Activated CD4-positive, CD25-positive, alpha-beta regulatory T cell (primary cell): ENCODE results near the gene TUT1.
"Not testable (repeated sequence)": the region's sequence is repeated elsewhere in the genome, so short reads cannot be mapped to it uniquely, and the experiment has no call there.

ENCODE experiments used
- DNase-seq, 4 experiments: peaks; one replicate each; lab custom pipeline; 2025; lab: John Stamatoyannopoulos, UW

The TUT1 gene

GRCh38 chr11:62556108-62556874 is 35.0 kb downstream of the TUT1 start:
- DNase-seq = peak in 3 of 4 experiments; percentile 22 to 73 (median 71)

DNA sequence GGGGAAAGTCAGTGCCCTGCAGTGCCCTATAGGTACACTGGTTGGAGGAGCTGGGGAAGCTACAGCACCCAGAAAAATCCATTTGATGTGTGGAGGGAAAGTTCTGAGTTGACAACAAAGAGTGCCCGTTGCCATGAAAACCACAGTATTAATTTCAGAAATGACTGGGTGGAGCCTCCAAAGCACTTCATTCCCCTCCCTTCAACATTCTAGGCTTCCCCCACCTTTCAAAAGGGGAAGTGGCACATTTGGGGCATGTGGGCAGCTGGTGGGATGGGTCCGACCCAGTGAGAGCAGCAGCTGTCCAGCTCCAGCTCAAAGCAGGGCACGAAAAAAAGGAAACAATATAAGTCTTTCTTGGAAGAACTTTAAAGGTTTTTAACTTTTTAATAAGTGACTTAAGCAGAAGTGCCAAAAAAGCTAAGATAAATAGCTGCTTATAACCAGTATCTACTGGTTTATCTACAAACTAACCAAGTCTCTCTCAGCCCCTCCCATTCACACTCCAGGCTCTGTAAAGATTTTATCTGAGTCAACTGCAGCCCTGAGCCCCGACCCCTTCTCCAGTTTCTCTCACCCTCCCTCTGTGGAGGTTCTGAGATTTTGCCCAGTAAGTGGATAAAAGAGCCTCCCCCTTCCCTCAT is 35.7 kb downstream of the TUT1 start:
- DNase-seq = peak in 1 of 4 experiments; percentile 23

GRCh38 chr11:62554387-62555167 is 36.7 kb downstream of the TUT1 start:
- DNase-seq = no peak

DNA sequence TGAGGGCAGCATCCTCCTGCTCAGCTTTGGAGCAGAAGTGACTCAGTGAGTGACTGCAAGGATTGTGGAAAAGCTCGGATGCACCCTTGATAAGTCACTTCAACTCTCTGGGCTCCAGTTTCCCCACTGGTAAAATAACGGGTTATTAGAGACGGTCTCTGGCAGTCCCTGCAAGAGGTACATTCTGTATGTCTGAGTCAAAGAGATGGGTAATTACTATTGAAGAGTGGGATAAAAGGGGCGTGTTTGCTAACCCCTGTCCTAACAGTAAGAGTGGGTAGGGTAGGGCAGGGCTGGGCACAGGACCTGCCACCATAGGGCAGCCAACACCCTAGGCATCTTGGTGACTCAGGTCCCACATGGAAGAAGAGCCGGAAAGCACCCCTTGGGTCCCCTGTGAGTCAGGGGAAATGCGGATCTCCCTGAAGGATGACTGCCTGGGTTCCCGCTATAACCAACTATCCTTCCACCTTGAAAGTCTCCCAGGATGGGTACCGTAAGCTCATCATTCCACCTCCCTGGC is 37.4 kb downstream of the TUT1 start:
- no peak for DNase-seq

DNA sequence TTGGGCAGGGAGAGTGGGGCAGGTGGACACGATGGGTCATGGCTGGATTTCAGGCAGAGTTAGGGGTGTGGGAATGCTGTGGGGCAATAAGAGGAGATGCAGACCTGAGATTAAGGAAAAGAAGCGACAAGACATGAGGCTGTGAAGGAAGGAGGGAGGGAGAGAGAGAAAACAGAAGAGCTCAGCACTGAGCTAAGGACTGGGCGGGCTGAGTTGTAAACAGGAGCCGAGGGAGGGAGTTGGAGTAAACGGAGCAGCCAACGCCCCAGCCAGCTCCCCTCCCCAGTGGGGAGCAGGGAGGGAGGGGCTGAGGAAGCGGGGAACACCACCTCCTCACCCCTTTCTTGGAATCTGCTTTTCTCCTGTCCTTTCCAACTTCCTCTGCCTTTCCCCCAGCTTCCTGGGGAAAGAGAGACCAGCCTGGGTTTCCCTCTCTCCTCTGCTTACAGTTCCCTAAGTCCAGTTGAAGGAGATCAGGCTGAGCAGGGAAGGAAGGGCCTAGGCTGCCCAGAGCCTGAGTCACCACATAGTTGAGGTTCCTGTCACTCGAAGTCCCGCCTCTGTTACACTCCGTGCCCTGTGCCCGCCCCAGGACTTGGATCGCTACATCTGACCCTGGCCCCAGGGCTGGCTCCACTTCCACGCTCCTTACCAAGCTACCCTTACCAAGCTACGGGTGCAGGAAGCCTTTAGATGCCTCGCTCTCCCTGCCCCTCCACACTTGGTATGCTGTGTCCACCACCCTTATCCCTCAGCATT is 38.1 kb downstream of the TUT1 start:
- DNase-seq = peak in 2 of 4 experiments; percentile 24 to 28

GRCh38 chr11:62552485-62553079 is 38.7 kb downstream of the TUT1 start:
- no peak for DNase-seq

DNA sequence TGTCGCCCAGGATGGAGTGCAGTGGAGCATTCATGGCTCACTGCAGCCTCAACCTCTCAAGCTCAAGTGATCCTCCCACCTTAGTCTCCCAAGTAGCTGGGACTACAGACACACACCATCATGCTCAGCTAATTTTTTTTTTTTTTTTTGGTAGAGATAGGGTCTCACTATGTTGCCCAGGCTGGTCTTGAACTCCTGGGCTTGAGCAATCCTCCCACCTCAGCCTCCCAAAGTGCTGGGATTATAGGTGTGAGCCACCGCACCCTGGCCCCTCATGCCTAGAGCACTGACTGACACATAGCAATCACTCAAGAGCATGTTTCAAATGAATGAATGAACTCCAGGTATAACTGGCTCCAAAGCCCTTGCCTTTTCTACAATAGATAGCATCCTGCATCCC is 40.8 kb downstream of the TUT1 start:
- not testable (repeated sequence) for DNase-seq

DNA sequence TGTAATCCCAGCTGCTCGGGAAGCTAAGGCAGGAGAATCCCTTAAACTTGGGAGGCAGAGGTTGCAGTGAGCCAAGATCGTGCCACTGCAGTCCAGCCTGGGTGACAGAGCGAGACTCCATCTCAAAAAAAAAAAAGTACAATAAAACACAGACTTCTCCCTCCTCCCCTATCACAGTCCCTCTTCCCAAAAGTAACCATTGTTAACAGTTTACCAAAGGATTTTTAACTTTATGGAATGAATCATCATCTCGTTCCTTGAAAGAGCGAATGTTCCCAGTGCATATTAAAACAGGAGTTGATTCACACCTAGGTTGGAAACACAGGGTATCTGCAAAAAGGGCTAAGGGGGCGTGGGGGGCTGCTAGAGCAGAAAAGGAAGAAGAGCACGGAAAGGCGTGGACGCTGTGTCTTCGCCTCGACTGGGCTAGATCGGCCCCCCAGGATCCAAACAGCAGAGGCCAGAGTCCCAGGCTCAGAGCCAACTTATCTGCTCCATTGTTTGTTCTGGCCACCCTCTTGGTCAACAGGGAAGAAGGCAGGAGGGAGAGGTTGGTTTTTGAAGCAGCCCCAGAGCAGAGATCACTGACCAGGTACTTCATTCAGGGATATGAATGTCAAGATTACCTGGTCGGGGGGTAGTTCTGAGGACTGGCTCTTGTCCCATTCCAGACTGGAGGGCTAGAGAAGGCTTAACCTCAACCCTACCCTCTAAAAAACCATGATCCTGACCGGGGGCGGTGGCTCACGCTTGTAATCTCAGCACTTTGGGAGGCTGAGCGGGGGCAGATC is 42.6 kb downstream of the TUT1 start:
- no peak for DNase-seq

DNA sequence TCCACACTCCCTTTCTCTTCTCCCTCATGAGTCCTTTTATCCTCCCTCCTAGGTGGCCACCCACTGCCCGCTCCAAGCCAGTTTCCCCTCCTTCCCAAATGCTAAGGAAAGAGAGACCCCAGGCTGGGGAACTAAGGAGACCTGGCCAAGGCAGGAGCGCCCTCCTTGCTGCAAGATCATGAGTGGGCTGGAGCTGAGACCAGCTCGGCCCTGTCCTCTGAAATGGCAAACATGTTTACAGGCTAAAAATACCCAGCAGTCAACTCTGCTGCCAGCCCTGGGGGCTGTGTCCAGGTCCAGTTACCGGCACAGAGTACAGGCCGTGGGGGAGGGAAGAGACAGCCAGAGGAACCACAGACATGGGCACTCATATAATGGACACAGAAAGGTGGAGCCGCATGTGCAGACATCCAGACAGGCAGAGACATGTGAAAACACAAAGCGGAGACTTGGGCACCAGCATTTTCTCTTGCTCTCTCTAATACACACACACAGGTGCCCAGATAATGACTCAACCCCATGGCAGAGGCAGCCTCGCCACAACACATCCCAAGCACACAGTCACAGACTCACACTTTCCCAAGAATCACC is 43.5 kb downstream of the TUT1 start:
- DNase-seq = no peak

DNA sequence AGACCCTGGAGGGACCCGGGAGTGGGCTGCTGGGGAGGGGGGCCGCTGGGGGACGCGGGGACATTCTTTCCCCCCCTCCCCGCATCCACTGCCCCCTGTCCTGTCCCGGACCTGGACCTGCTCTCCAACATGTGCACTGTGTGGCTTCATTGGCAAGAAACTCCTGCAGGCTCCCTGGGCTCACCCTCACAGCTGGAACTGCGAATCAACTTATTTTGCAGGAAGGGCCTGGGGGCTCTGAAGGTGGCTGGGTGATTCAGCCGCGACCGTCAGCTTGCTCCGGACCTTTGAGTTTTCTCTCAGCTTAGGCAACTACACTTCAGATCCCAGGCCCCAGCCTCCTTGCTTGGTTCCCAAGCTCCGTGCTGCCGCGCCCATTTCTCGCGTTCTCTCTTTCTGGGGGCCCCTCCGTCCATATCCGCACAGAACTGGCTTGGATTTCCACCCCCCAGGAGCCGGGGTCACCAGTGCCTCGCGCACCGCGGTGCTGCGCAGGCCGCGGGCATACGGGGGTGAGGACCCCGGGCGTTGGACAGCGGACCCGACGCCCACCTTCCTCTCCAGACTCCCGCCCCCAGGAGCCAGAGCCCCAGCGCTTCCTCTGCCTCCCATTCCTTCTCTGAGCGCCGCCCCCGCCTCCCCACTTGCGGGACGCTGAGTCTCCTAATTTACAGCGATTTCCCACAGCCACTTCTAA is 44.2 kb downstream of the TUT1 start:
- no peak for DNase-seq

GRCh38 chr11:62546244-62546928 is 44.9 kb downstream of the TUT1 start, which contains the start of gene AHNAK:
Gene AHNAK, minus strand, starts transcription at chr11:62546806. Its CDS starts 10,708 bp downstream, at chr11:62536098.
- DNase-seq = peak in 3 of 4 experiments; percentile 33 to 61 (median 54)

- DNase-seq = no peak
Observed at GRCh38 chr11:62545437-62546243, 45.7 kb downstream of the TUT1 start.

- DNase-seq = no peak
Observed at GRCh38 chr11:62544581-62545436, 46.5 kb downstream of the TUT1 start.

- DNase-seq = no peak
Observed at GRCh38 chr11:62543680-62544444, 47.5 kb downstream of the TUT1 start.

DNA sequence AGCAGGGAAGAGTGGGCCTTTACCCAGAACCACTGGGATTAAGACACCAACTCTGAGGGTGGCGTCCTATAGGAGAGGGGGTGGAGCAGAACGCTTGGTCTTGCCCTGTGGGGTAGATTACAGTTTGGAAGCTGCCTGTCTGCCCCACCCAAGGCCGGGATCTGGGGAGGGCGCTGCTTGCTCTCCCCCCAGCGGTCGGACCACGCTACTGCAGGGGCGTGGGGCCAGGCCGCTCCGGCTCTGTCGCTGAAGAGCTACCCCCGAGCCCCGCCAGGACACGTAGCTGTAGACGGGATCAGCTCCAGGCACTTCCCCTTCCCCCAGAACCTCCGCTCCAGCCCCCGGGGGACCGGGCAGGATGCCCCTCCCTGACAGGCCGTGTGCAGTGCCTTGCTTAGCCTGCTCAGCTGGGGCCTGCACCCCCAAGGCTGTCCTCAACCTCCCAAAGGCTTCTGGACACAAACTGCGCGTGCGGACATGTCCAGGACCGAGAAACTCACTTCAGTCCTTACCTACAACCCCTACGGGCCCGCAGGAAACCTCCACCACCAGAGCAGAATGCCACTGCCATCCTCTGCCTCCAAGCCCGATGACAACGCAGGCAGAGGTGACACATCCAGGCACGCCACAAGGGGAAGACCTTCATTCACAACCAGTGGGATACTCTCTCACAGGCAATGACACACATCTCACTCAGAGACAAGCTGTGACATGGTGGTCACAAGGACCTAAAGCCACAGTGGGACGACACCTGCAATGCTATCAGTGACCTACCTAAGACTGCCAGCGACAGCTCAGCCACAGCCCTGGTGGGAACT is 48.4 kb downstream of the TUT1 start:
- DNase-seq = peak; percentile 44 to 64 (median 58)
